Heart left ventricle (tissue), 16 donors: ENCODE data around the gene CDX1. TPM values are rescaled to one million over a fixed set of nuclear protein-coding genes. Genes with fewer than 3 reads are reported as not detected.
A peak's percentile ranks its signal among the peaks of the same experiment; 100 is the strongest.

Experiments used
- ATAC-seq, 4 donors: fragments of 200-7000 bp; cut with Tn5 transposase; one replicate each; pipeline ENCODE4 v1.9.1; 2020 to 2022; ENCODE audit warnings: moderate library complexity in 4 of 4, mild to moderate bottlenecking in 3 of 4, moderate number of reproducible peaks in 1 of 4
- DNase-seq, 5 donors: peaks; one replicate each; pipeline ENCODE4 v3.0.0-alpha.2; 2020
- H3K27ac ChIP-seq, 12 donors: fragments of 200-600 bp; sonication (generic) in 4 of 12; one replicate each; pipeline versions ENCODE4 v1.5.0 to v1.8.0; 2016 to 2022; ENCODE audit warnings: mild to moderate bottlenecking in 2 of 12
- H3K27me3 ChIP-seq, 9 donors: fragments of 200-600 bp; sonication (generic) in 2 of 9; one replicate each; pipeline versions ENCODE4 v1.5.1 to v1.8.0; 2016 to 2022; ENCODE audit warnings: mild to moderate bottlenecking in 3 of 9
- H3K36me3 ChIP-seq, 9 donors: fragments of 200-600 bp; sonication (generic) in 2 of 9; one replicate each; pipeline versions ENCODE4 v1.5.0 to v1.8.0; 2018 to 2022; ENCODE audit warnings: mild to moderate bottlenecking in 2 of 9
- H3K4me1 ChIP-seq, 12 donors: fragments of 200-600 bp; sonication (generic) in 4 of 12; one replicate each; pipeline versions ENCODE4 v1.5.0 to v1.8.0; 2016 to 2022; ENCODE audit warnings: mild to moderate bottlenecking in 3 of 12
- H3K4me3 ChIP-seq, 12 donors: fragments of 200-600 bp; sonication (generic) in 4 of 12; one replicate each; pipeline versions ENCODE4 v1.5.0 to v1.8.0; 2017 to 2022; ENCODE audit warnings: mild to moderate bottlenecking in 9 of 12, moderate library complexity in 4 of 12
- H3K9me3 ChIP-seq, 12 donors: fragments of 200-600 bp; sonication (generic) in 4 of 12; one replicate each; pipeline versions ENCODE4 v1.5.0 to v1.8.0; 2016 to 2022; ENCODE audit warnings: mild to moderate bottlenecking in 1 of 12
- CTCF ChIP-seq, 12 donors: fragments of 200-600 bp; sonication (generic) in 4 of 12; IDR thresholded peaks; one replicate each; pipeline versions ENCODE4 v1.5.0 to v1.8.0; 2018 to 2022; ENCODE audit warnings: antibody characterized with exemption in 12 of 12, mild to moderate bottlenecking in 5 of 12
- POLR2A ChIP-seq, 2 donors: fragments of 450-650 bp; IDR thresholded peaks; one replicate each; pipeline ENCODE4 v1.6.1; 2017; ENCODE audit warnings: antibody characterized with exemption in 2 of 2, mild to moderate bottlenecking in 2 of 2, moderate library complexity in 2 of 2
- WGBS, 4 donors: extraction: QIAGEN DNeasy Blood & Tissue Kit in 2 of 4; methylation state at CpG; one replicate each; pipeline versions ENCODE4 v1.1.5 to v1.1.7; 2013 to 2018; 5-methylcytosine and 5-hydroxymethylcytosine counted together
- intact Hi-C, 10 donors: fragments of 100-400 bp; cut with DNase I; formaldehyde crosslinking; loops; one replicate each; pipeline versions ENCODE4 v1.11.1 to v1.14.2; 2022
- polyA plus RNA-seq, 2 donors: library from polyadenylated mRNA; stranded (reverse); fragments of 200-250 nt; gene quantifications; one replicate each; pipeline ENCODE4 v1.2.3, GENCODE V29; 2013
- total RNA-seq, 9 donors: library from RNA; depleted of rRNA in 2 of 9; stranded (reverse); fragments of >200 nt in 2 of 9; fragmentation: NEBNext Ultra II Directional in 3 of 9; extraction: Animal tissue kit (Norgen Biotek cat#: 25700) in 3 of 9; gene quantifications; one replicate each; pipeline versions ENCODE4 v1.1.0 to v1.2.4, GENCODE V29; 2016 to 2023
- donor health status: ischemic (EF 13 %, LVEDD 7.1; RV severe dilation, severe dysfunction).
- donor health status: healthy with polysubstance abuse.
- donor health status: DM: no; HTN: yes; CAD: no.
- donor health status: DM: no; HTN: no; CAD: no.
- donor health status: ischemic (EF 25% LVEDD 6.9; RV normal size, moderate dysfunction).
- donor health status: ischemic (EF 25% LVEDD 5.7; RV mildly dilated, moderate dysfunction).
- donor health status: healthy.
- donor health status: DM: yes; HTN: yes; CAD: no.
- donor health status: ischemic (EF 35%, LVEDD 5.7; RV mildly dilated, moderate dysfunction).
- donor health status: nonischemic (EF 11% LVEDD 7.7; RV severe dilation, severe dysfunction).
- donor health status: DM: yes; HTN: yes; CAD: no.
- donor health status: PGD.
- donor health status: ischemic (EF 29% LVEDD 5.4; RV normal size, mild dysfunction).
- donor health status: nonischemic (EF 23%, LVEDD 6.1; RV moderate dilation, normal function).

Gene CDX1
- total and polyA plus RNA-seq, 11 donors: 0.17 to 0.29 (median 0.29) TPM; not detected in 8

- DNase-seq: no peak
- Histone ChIP-seq H3K4me1 (peaks cover 0 to 5% (median 0%) of the 10 kb centered on the region in 12 donors), H3K9me3 (no peaks in the 10 kb centered on the region), H3K27ac (no peak overlapping the region), H3K36me3 (no peaks in the 10 kb centered on the region), H3K4me3 (no peak overlapping the region), H3K27me3 (peaks cover 0 to 6% (median 0%) of the 10 kb centered on the region in 9 donors)
- intact Hi-C loops: loop anchor here in 1 of 10 donors (5.0 kb wide), 1 partner anchor 37 kb away; the partner anchor contains the start of gene CDX1
- TF ChIP-seq CTCF (IDR thresholded peaks at IDR 0.05) (no peak), POLR2A (IDR thresholded peaks at IDR 0.05) (no peak)
- no peak for ATAC-seq
- 91 to 93% (median 92%) methylated on average over 10 to 13 of the region's 13 CpGs for WGBS, 4 donors
Measured at GRCh38 chr5:150204590-150204960, 38.0 kb downstream of the CDX1 start.

GRCh38 chr5:150206098-150206778 lies 39.7 kb downstream of the CDX1 start:
- WGBS, 4 donors: 88 to 97% (median 89%) methylated on average over 5 to 6 of the region's 6 CpGs
- no peak overlapping the region for H3K27ac ChIP-seq
- intact Hi-C loops: no loop called here
- H3K4me3 ChIP-seq: no peak overlapping the region
- no peaks in the 10 kb centered on the region for H3K36me3 ChIP-seq
- no peak for DNase-seq
- no peaks in the 10 kb centered on the region for H3K9me3 ChIP-seq
- ATAC-seq: no peak
- peaks cover 0 to 5% (median under 1%) of the 10 kb centered on the region in 12 donors for H3K4me1 ChIP-seq
- TF ChIP-seq CTCF (IDR thresholded peaks at IDR 0.05) (no peak), POLR2A (IDR thresholded peaks at IDR 0.05) (no peak)
- H3K27me3 ChIP-seq: peaks cover 0 to 6% (median 0%) of the 10 kb centered on the region in 9 donors

- Histone ChIP-seq H3K4me3 (no peak overlapping the region), H3K27ac (no peak overlapping the region), H3K9me3 (no peaks in the 10 kb centered on the region), H3K4me1 (peaks cover 0 to 10% (median 2%) of the 10 kb centered on the region in 12 donors), H3K36me3 (no peaks in the 10 kb centered on the region), H3K27me3 (peaks cover 0 to 6% (median 0%) of the 10 kb centered on the region in 9 donors)
- intact Hi-C loops: no loop called here
- DNase-seq (no peak), ATAC-seq (no peak)
- 86 to 95% (median 90%) methylated on average over 6 of the region's 6 CpGs for WGBS, 4 donors
- TF ChIP-seq CTCF (IDR thresholded peaks at IDR 0.05): no peak
- no peak for TF ChIP-seq POLR2A (IDR thresholded peaks at IDR 0.05)
Measured at GRCh38 chr5:150206779-150207115, 40.2 kb downstream of the CDX1 start.

- H3K36me3 ChIP-seq: no peaks in the 10 kb centered on the region
- DNase-seq (no peak), ATAC-seq (peak in 2 of 4 donors; percentile 31 to 36)
- intact Hi-C loops: no loop called here
- H3K4me1 ChIP-seq: peaks cover 0 to 17% (median 3%) of the 10 kb centered on the region in 12 donors
- TF ChIP-seq CTCF (IDR thresholded peaks at IDR 0.05): no peak
- no peak for TF ChIP-seq POLR2A (IDR thresholded peaks at IDR 0.05)
- H3K27me3 ChIP-seq: peaks cover 0 to 6% (median 0%) of the 10 kb centered on the region in 9 donors
- H3K27ac ChIP-seq: no peak overlapping the region
- H3K9me3 ChIP-seq: no peaks in the 10 kb centered on the region
- H3K4me3 ChIP-seq: peak overlapping the region in 1 of 12 donors; percentile 12
- WGBS, 4 donors: 78 to 86% (median 81%) methylated on average over 19 of the region's 19 CpGs
Measured at GRCh38 chr5:150208187-150209098, 41.9 kb downstream of the CDX1 start.
